Muscle of leg (tissue), 11 donors: Measurements from ENCODE around the gene WWOX. TPM values are rescaled to one million over a fixed set of nuclear protein-coding genes. Genes with fewer than 3 reads are reported as not detected.

Source experiments
- DNase-seq: peaks from one replicate; pipeline ENCODE4 v3.0.0; 2013
- H3K27ac ChIP-seq: one replicate; pipeline ENCODE4 v1.5.1; 2013; ENCODE audit warnings: mild to moderate bottlenecking, low read length, control low read depth
- H3K27me3 ChIP-seq: one replicate; pipeline ENCODE4 v1.6.1; 2013; ENCODE audit warnings: low read length; ENCODE audit not compliant: control insufficient read depth, insufficient read depth
- H3K36me3 ChIP-seq: one replicate; pipeline ENCODE4 v1.6.1; 2013; ENCODE audit warnings: low read length; ENCODE audit not compliant: control insufficient read depth, insufficient read depth
- H3K4me1 ChIP-seq: one replicate; pipeline ENCODE4 v1.6.1; 2013; ENCODE audit warnings: low read length; ENCODE audit not compliant: control insufficient read depth, insufficient read depth
- H3K4me3 ChIP-seq: one replicate; pipeline ENCODE4 v1.5.1; 2013; ENCODE audit warnings: low read length, control low read depth
- H3K9me3 ChIP-seq: replicated peaks from 2 replicates; pipeline ENCODE4 v1.6.1; 2013; ENCODE audit warnings: low read depth, low read length; ENCODE audit not compliant: control insufficient read depth
- WGBS: methylation state at CpG from one replicate; pipeline ENCODE4 v1.1.5; 2013; ENCODE audit warnings: missing lambda C conversion rate; ENCODE audit not compliant: insufficient coverage; 5-methylcytosine and 5-hydroxymethylcytosine counted together
- polyA plus RNA-seq, 8 donors: library from polyadenylated mRNA; unstranded; fragments of 120-200 nt; gene quantifications; one replicate each; pipeline versions ENCODE4 v1.2.1 to v1.2.3, GENCODE V29; 2013; ENCODE audit warnings: inconsistent platforms in 1 of 8, low replicate concordance in 1 of 8; ENCODE audit not compliant: insufficient read length in 8 of 8, insufficient read depth in 1 of 8
- total RNA-seq: library from RNA; stranded (reverse); fragments of 120-200 nt; gene quantifications from one replicate; pipeline ENCODE4 v1.2.4, GENCODE V29; 2013

The WWOX gene
- total and polyA plus RNA-seq, 9 donors = 8.1 to 15.8 (median 12.2) TPM

GRCh38 chr16:79136955-79137354 is 1037.5 kb downstream of the WWOX start:
- no peak overlapping the region for H3K4me3 ChIP-seq
- DNase-seq = no peak
- no peaks in the 10 kb centered on the region for H3K27me3 ChIP-seq
- no peaks in the 10 kb centered on the region for H3K9me3 ChIP-seq
- H3K36me3 ChIP-seq = no peaks in the 10 kb centered on the region
- H3K4me1 ChIP-seq = peaks cover 3% of the 10 kb centered on the region
- WGBS = 86% methylated on average over 2 of the region's 7 CpGs
- no peak overlapping the region for H3K27ac ChIP-seq

- Histone ChIP-seq H3K27me3 (no peaks in the 10 kb centered on the region), H3K27ac (no peak overlapping the region), H3K9me3 (no peaks in the 10 kb centered on the region), H3K4me3 (no peak overlapping the region), H3K36me3 (no peaks in the 10 kb centered on the region), H3K4me1 (peaks cover 3% of the 10 kb centered on the region)
- peak; percentile 46 for DNase-seq
- WGBS = 23% methylated on average over 2 of the region's 6 CpGs
Observed at GRCh38 chr16:79137426-79137939, 1038.0 kb downstream of the WWOX start.

DNA sequence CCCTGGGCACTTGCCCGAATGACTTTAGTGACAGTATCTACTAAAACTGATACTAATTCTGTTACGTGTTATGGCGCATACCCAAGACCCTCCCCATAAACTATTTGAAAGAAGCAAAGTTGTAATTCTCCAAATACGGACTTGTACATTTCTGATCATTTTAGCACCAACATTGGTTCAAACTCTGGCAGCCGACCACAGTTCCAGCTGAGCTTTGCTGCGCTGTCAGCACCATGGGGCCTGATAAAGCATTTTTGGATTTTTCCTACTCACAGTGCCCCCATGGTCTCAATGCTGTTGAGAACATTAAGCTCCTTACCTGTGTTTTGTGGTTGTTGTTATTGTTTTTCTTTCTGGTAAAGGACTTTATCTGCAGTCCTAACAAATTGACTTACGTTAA is 1040.3 kb downstream of the WWOX start:
- H3K27me3 ChIP-seq = no peaks in the 10 kb centered on the region
- H3K9me3 ChIP-seq = no peaks in the 10 kb centered on the region
- WGBS = 90% methylated on average over 3 of the region's 7 CpGs

GRCh38 chr16:79143026-79143425 is 1043.6 kb downstream of the WWOX start:
- Histone ChIP-seq H3K9me3 (no peaks in the 10 kb centered on the region), H3K27ac (no peak overlapping the region), H3K27me3 (no peaks in the 10 kb centered on the region), H3K4me1 (no peaks in the 10 kb centered on the region), H3K36me3 (no peaks in the 10 kb centered on the region), H3K4me3 (no peak overlapping the region)
- DNase-seq = no peak
- no CpG with 5 or more reads among the region's 2 CpGs for WGBS

More for the DNA sequence above, 1040.3 kb downstream of the WWOX start:
- Histone ChIP-seq H3K27ac (no peak overlapping the region), H3K4me1 (peaks cover 3% of the 10 kb centered on the region), H3K36me3 (no peaks in the 10 kb centered on the region), H3K4me3 (no peak overlapping the region)
- no peak for DNase-seq

- Histone ChIP-seq H3K4me3 (no peak overlapping the region), H3K27me3 (no peaks in the 10 kb centered on the region), H3K27ac (no peak overlapping the region), H3K36me3 (no peaks in the 10 kb centered on the region), H3K4me1 (no peaks in the 10 kb centered on the region), H3K9me3 (no peaks in the 10 kb centered on the region)
- WGBS = no CpG with 5 or more reads among the region's 1 CpG
- no peak for DNase-seq
Observed at GRCh38 chr16:79150151-79150550, 1050.7 kb downstream of the WWOX start.

DNA sequence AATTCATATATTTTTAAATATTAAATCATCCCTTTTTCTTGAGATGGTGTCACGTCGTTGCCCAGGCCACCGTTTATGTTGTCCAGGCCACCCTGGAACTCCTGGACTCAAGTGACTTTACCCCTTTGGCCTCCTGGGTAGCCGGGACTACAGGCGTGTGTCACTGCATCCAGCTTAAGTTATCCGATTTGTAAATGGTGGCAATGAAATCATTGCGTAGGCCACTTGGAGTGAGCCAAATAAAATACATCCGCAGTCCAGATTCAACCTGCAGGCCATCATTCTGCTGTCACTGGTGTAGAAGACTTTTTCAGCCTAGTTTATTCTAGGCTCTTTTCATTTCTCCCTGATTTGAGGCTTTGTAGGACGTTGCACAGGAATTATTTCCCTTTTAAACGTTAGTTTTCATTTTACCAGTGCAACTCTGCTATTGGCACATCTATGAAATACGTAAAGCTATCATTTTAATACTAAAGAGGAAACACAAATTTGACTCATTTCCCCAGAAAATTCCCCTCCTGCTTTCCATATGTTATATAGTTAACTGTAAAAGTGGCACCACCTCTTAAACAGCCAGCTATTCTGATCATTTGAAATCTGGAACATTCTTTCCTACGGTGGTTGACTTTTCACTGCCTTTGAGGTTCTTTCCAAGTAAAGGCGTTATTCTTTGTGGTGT is 1051.3 kb downstream of the WWOX start:
- Histone ChIP-seq H3K36me3 (no peaks in the 10 kb centered on the region), H3K4me1 (no peaks in the 10 kb centered on the region), H3K27me3 (no peaks in the 10 kb centered on the region), H3K9me3 (no peaks in the 10 kb centered on the region), H3K27ac (no peak overlapping the region), H3K4me3 (no peak overlapping the region)
- 92% methylated on average over 7 of the region's 13 CpGs for WGBS
- DNase-seq = no peak

DNA sequence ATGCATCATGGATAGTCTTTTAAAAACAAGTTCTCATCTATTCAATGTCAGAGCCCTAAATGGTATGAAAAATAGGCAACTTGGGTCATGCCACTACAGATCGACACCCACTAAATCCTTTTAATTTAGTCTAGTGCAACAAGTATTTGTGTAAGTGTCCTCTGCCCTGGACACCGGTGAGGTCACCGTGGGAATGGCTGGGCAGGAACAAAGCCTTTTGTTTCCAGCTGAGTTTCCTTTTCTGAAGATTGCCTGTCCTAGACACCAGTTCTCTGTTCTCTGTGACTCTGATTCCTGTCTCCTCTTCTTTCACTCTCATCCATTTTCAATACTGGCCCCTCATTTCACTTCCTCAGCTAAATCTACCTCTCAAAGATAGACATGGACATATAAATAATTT is 1054.6 kb downstream of the WWOX start:
- WGBS = 43% methylated on average over 2 of the region's 3 CpGs
- Histone ChIP-seq H3K4me1 (no peaks in the 10 kb centered on the region), H3K9me3 (no peaks in the 10 kb centered on the region), H3K27me3 (no peaks in the 10 kb centered on the region), H3K4me3 (no peak overlapping the region), H3K36me3 (no peaks in the 10 kb centered on the region), H3K27ac (no peak overlapping the region)
- DNase-seq = no peak

DNA sequence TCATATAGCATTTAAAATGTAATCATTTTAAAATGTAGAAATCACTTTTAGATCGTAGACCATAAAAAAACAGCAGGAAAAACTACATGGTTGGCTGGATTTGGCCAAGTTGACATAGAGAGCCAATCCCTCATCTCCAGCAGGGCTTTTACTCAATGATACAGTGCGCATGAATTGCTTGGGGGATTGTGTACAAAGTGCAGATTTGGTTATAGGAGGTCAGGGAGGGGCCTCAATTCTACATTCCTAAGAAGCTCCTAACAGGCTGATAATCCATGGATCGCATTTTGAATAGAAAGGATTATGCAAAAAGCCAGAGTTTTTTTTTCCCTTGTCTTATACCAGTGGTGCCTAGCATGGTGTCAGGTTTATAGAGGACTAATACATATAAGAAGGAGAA is 1056.0 kb downstream of the WWOX start:
- no peak overlapping the region for H3K27ac ChIP-seq
- no peaks in the 10 kb centered on the region for H3K9me3 ChIP-seq
- no peaks in the 10 kb centered on the region for H3K36me3 ChIP-seq
- H3K27me3 ChIP-seq = no peaks in the 10 kb centered on the region
- no peaks in the 10 kb centered on the region for H3K4me1 ChIP-seq
- H3K4me3 ChIP-seq = no peak overlapping the region
- WGBS = no CpG with 5 or more reads among the region's 3 CpGs
- no peak for DNase-seq

DNA sequence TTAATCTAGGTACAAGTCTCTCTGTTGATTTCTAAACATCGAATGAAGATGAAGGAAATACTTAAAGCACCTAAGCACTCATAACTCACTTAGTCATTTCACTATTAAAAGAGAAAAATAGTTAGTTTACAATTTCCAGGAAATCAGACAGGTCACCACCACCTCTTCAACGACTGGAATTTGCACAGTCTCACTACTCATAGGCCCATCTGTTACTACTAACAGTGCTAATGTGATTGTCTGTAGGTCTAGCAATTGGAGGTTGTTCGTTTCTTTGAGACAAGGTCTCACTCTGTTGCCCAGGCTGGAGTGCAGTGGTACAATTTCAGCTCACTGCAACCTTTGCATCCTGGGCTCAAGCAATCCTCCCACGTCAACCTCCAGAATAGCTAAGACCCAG is 1056.5 kb downstream of the WWOX start:
- Histone ChIP-seq H3K4me1 (no peaks in the 10 kb centered on the region), H3K27me3 (no peaks in the 10 kb centered on the region), H3K4me3 (no peak overlapping the region), H3K36me3 (no peaks in the 10 kb centered on the region), H3K9me3 (no peaks in the 10 kb centered on the region), H3K27ac (no peak overlapping the region)
- no peak for DNase-seq
- 83% methylated on average over 1 of the region's 4 CpGs for WGBS

DNA sequence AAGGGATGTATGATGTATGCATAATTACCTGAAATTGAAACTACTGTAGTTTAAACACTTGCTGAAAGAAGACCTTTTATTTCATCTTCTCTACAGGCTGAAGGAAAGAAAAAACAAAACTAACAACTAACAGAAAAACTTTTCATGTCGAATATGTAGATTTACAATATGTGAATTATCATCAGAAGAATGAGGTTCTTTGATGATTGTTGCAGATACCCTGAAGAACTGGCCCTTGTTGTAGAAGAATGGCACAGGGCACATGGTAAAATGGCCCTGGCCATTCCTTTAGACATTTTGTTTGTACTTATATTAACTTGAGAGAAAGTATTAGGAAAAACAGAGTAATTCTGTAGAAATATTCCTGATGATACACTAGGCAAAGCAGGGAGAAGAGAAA is 1057.3 kb downstream of the WWOX start:
- H3K27ac ChIP-seq = no peak overlapping the region
- no peaks in the 10 kb centered on the region for H3K9me3 ChIP-seq
- DNase-seq = no peak
- H3K4me1 ChIP-seq = no peaks in the 10 kb centered on the region
- H3K4me3 ChIP-seq = no peak overlapping the region
- H3K27me3 ChIP-seq = no peaks in the 10 kb centered on the region
- H3K36me3 ChIP-seq = no peaks in the 10 kb centered on the region
- WGBS = no CpG with 5 or more reads among the region's 1 CpG

- 81% methylated on average over 4 of the region's 6 CpGs for WGBS
- Histone ChIP-seq H3K4me1 (no peaks in the 10 kb centered on the region), H3K27me3 (no peaks in the 10 kb centered on the region), H3K9me3 (no peaks in the 10 kb centered on the region), H3K27ac (no peak overlapping the region), H3K4me3 (no peak overlapping the region), H3K36me3 (no peaks in the 10 kb centered on the region)
- no peak for DNase-seq
Observed at GRCh38 chr16:79158337-79158736, 1058.9 kb downstream of the WWOX start.
